Ovary (tissue), 9 donors: Measurements from ENCODE around the gene ADK. TPM values are rescaled to one million over a fixed set of nuclear protein-coding genes. Genes with fewer than 3 reads are reported as not detected.

Experiments
- DNase-seq, 5 donors: peaks; one replicate each; pipeline ENCODE4 v3.0.0-alpha.2; 2019 to 2020
- H3K27ac ChIP-seq, 2 donors: fragments of 200-600 bp; one replicate each; pipeline versions ENCODE4 v1.5.1 to v1.8.0; 2019 to 2022
- H3K27me3 ChIP-seq: fragments of 200-600 bp; one replicate; pipeline ENCODE4 v1.8.0; 2022
- H3K36me3 ChIP-seq: fragments of 200-600 bp; sonication (generic); one replicate; pipeline ENCODE4 v1.5.1; 2019
- H3K4me1 ChIP-seq: one replicate; pipeline ENCODE4 v1.8.1; 2013; ENCODE audit warnings: mild to moderate bottlenecking, moderate library complexity; ENCODE audit not compliant: insufficient read depth
- H3K4me3 ChIP-seq: fragments of 200-600 bp; sonication (generic); one replicate; pipeline ENCODE4 v1.5.1; 2017
- H3K9me3 ChIP-seq, 2 donors: fragments of 200-600 bp in 1 of 2; sonication (generic) in 1 of 2; one replicate each; pipeline versions ENCODE4 v1.5.1 to v1.8.1; 2013 to 2019; ENCODE audit warnings: mild to moderate bottlenecking in 1 of 2, moderate library complexity in 1 of 2
- CTCF ChIP-seq, 3 donors: fragments of 450-650 bp in 2 of 3; fragments of 200-600 bp in 1 of 3; IDR thresholded peaks; one replicate each; pipeline versions ENCODE4 v1.5.1 to v1.8.0; 2016 to 2022; ENCODE audit warnings: antibody characterized with exemption in 3 of 3, mild to moderate bottlenecking in 1 of 3
- EP300 ChIP-seq: sonication (generic); formaldehyde crosslinking; IDR thresholded peaks from one replicate; pipeline ENCODE4 v1.6.1; 2017; ENCODE audit warnings: antibody characterized with exemption
- POLR2A ChIP-seq: fragments of 450-650 bp; IDR thresholded peaks from one replicate; pipeline ENCODE4 v1.6.1; 2017; ENCODE audit warnings: antibody characterized with exemption, mild to moderate bottlenecking, moderate library complexity
- WGBS, 3 donors: extraction: QIAGEN DNeasy Blood & Tissue Kit in 1 of 3; methylation state at CpG; one replicate each; pipeline versions ENCODE4 v1.1.5 to v1.1.7; 2013 to 2017; 5-methylcytosine and 5-hydroxymethylcytosine counted together
- intact Hi-C, 4 donors: fragments of 100-400 bp; cut with DNase I; formaldehyde crosslinking; loops; one replicate each; pipeline versions ENCODE4 v1.11.0 to v1.15.1; 2022 to 2023
- polyA plus RNA-seq, 2 donors: library from polyadenylated mRNA; stranded (reverse); fragments of 200-250 nt in 1 of 2; fragments of 350-450 nt in 1 of 2; fragmentation: Illumina TruSeq in 1 of 2; extraction: RNeasy Lipid Tissue Mini Kit (QIAGEN cat#74804) in 1 of 2; gene quantifications; one replicate each; pipeline ENCODE4 v1.2.3, GENCODE V29; 2013 to 2014
- total RNA-seq, 7 donors: library from RNA; depleted of rRNA in 2 of 7; stranded (reverse); fragments of >200 nt in 2 of 7; fragmentation: NEBNext Ultra II Directional in 3 of 7; extraction: Animal tissue kit (Norgen Biotek cat#: 25700) in 3 of 7; gene quantifications; one replicate each; pipeline versions ENCODE4 v1.1.0 to v1.2.4, GENCODE V29; 2016 to 2023
- donor health status: DM: no; HTN: no; CAD: no; lungs with moderate emphysema.
- donor health status: DM: no; HTN: no; CAD: no.
- donor health status: Bipolar disorder and iron deficiency.
- donor health status: DM: yes; HTN: yes; CAD: no.
- donor health status: DM: no; HTN: no; CAD: no.
- donor health status: DM: yes; HTN: yes; CAD: no.

The ADK gene
- total and polyA plus RNA-seq, 9 donors = 9.4 to 20.4 (median 12.2) TPM

GRCh38 chr10:74500816-74501215, 349.8 kb downstream of the ADK start:
- H3K36me3 ChIP-seq = no peaks in the 10 kb centered on the region
- H3K27ac ChIP-seq = no peak overlapping the region
- peaks cover 2% of the 10 kb centered on the region for H3K4me1 ChIP-seq
- DNase-seq = no peak
- H3K4me3 ChIP-seq = no peak overlapping the region
- H3K27me3 ChIP-seq = no peaks in the 10 kb centered on the region
- H3K9me3 ChIP-seq = no peaks in the 10 kb centered on the region
- TF ChIP-seq CTCF (IDR thresholded peaks at IDR 0.05) = no peak
- TF ChIP-seq POLR2A = no peak
- no peak for TF ChIP-seq EP300
- intact Hi-C loops = no loop called here

- H3K27ac ChIP-seq = no peak overlapping the region
- intact Hi-C loops = no loop called here
- no peak for DNase-seq
- TF ChIP-seq EP300 (no peak), CTCF (IDR thresholded peaks at IDR 0.05) (no peak), POLR2A (no peak)
- H3K4me3 ChIP-seq = no peak overlapping the region
- no peaks in the 10 kb centered on the region for H3K9me3 ChIP-seq
- no peaks in the 10 kb centered on the region for H3K36me3 ChIP-seq
- no peaks in the 10 kb centered on the region for H3K27me3 ChIP-seq
- peaks cover 2% of the 10 kb centered on the region for H3K4me1 ChIP-seq
- 76 to 90% (median 90%) methylated on average over 1 of the region's 1 CpG for WGBS, 3 donors
These were observed 352.1 kb downstream of the ADK start for GRCh38 chr10:74502963-74503608.

GRCh38 chr10:74507951-74508350, 356.9 kb downstream of the ADK start:
- Histone ChIP-seq H3K4me3 (no peak overlapping the region), H3K36me3 (no peaks in the 10 kb centered on the region), H3K27ac (no peak overlapping the region), H3K27me3 (no peaks in the 10 kb centered on the region), H3K9me3 (no peaks in the 10 kb centered on the region), H3K4me1 (no peaks in the 10 kb centered on the region)
- TF ChIP-seq CTCF (IDR thresholded peaks at IDR 0.05) = no peak
- TF ChIP-seq EP300 = no peak
- no peak for TF ChIP-seq POLR2A
- DNase-seq = no peak
- WGBS, 3 donors = 88 to 94% (median 92%) methylated on average over 1 of the region's 1 CpG
- intact Hi-C loops = no loop called here

- DNase-seq = no peak
- no peak for TF ChIP-seq CTCF (IDR thresholded peaks at IDR 0.05)
- no peak for TF ChIP-seq EP300
- TF ChIP-seq POLR2A = no peak
- no peaks in the 10 kb centered on the region for H3K27me3 ChIP-seq
- WGBS, 3 donors = 97 to 98% (median 97%) methylated on average over 3 of the region's 3 CpGs
- H3K36me3 ChIP-seq = no peaks in the 10 kb centered on the region
- intact Hi-C loops = no loop called here
- H3K27ac ChIP-seq = no peak overlapping the region
- no peak overlapping the region for H3K4me3 ChIP-seq
- H3K4me1 ChIP-seq = no peaks in the 10 kb centered on the region
- H3K9me3 ChIP-seq = no peaks in the 10 kb centered on the region
These were observed 359.6 kb downstream of the ADK start for GRCh38 chr10:74510594-74510993.
